IMR-90 (cell line): Measurements from ENCODE around the gene PRRG1. TPM values are rescaled to one million over a fixed set of nuclear protein-coding genes. Genes with fewer than 3 reads are reported as not detected.

Experiments used
- ATAC-seq: fragments of 200-7000 bp; cut with Tn5 transposase; 2 replicates; pipeline ENCODE4 v1.9.1; 2020; ENCODE audit warnings: low read depth, mild to moderate bottlenecking, moderate library complexity
- BruUV-seq: library from RNA; stranded (reverse); fragments of 400-500 nt; replicated peaks from 2 replicates; lab custom pipeline; 2021; lab: Mats Ljungman, UMichigan
- CTCF ChIA-PET: fragments of 300-600 bp; formaldehyde crosslinking; extraction: SDS; loops from one replicate; lab custom pipeline; 2021; ENCODE audit warnings: antibody characterized with exemption; lab: Yijun Ruan, JAX
- POLR2A ChIA-PET: fragments of 300-600 bp; sonication (Branson Sonifier 250); formaldehyde crosslinking; loops from one replicate; lab custom pipeline; 2022; ENCODE audit warnings: antibody characterized with exemption; ENCODE audit not compliant: unreplicated experiment; lab: Charles Lee
- DNase-seq: peaks from one replicate; pipeline ENCODE4 v3.0.0; 2013
- H2AFZ ChIP-seq: replicated peaks from 2 replicates; pipeline ENCODE3; 2013; ENCODE audit warnings: low read length, mild to moderate bottlenecking; ENCODE audit not compliant: poor library complexity
- H2AK5ac ChIP-seq: 2 replicates; pipeline ENCODE4 v1.6.1; 2013; ENCODE audit warnings: low read depth, low read length, inconsistent platforms
- H2AK9ac ChIP-seq: replicated peaks from 2 replicates; pipeline ENCODE3; 2013; ENCODE audit warnings: mild to moderate bottlenecking, low read depth, low read length, moderate library complexity; ENCODE audit not compliant: poor library complexity
- H2BK120ac ChIP-seq: 2 replicates; pipeline ENCODE4 v1.6.1; 2013; ENCODE audit warnings: low read depth, low read length, inconsistent platforms
- H2BK15ac ChIP-seq: 3 replicates; pipeline ENCODE4 v1.6.1; 2013; ENCODE audit warnings: low read depth, low read length, inconsistent platforms
- H2BK20ac ChIP-seq: 2 replicates; pipeline ENCODE4 v1.6.1; 2013; ENCODE audit warnings: low read depth, mild to moderate bottlenecking, inconsistent platforms, low read length, moderate library complexity
- H2BK5ac ChIP-seq: 2 replicates; pipeline ENCODE4 v1.6.1; 2013; ENCODE audit warnings: mild to moderate bottlenecking, low read depth, low read length, inconsistent platforms; ENCODE audit not compliant: poor library complexity, severe bottlenecking
- H3K14ac ChIP-seq: replicated peaks from 2 replicates; pipeline ENCODE4 v1.6.1; 2013; ENCODE audit warnings: low read depth, low read length, inconsistent platforms
- H3K18ac ChIP-seq: 2 replicates; pipeline ENCODE4 v1.6.1; 2013; ENCODE audit warnings: low read depth, low read length, control low read depth
- H3K23ac ChIP-seq: 2 replicates; pipeline ENCODE4 v1.6.1; 2013; ENCODE audit warnings: low read depth, low read length, inconsistent platforms
- H3K27ac ChIP-seq: 2 replicates; pipeline ENCODE4 v1.5.1; 2013; ENCODE audit warnings: mild to moderate bottlenecking, control low read depth, low read length; ENCODE audit not compliant: insufficient read depth
- H3K27me3 ChIP-seq: 2 replicates; pipeline ENCODE4 v1.6.1; 2013; ENCODE audit warnings: low read length; ENCODE audit not compliant: control insufficient read depth, insufficient read depth
- H3K36me3 ChIP-seq: 2 replicates; pipeline ENCODE4 v1.6.1; 2013; ENCODE audit warnings: low read length, mixed read lengths; ENCODE audit not compliant: control insufficient read depth, insufficient read depth
- H3K4ac ChIP-seq: 2 replicates; pipeline ENCODE4 v1.6.1; 2013; ENCODE audit warnings: low read depth, low read length, inconsistent platforms
- H3K4me1 ChIP-seq: 2 replicates; pipeline ENCODE4 v1.6.1; 2013; ENCODE audit warnings: low read length, mixed read lengths; ENCODE audit not compliant: control insufficient read depth, insufficient read depth
- H3K4me2 ChIP-seq: 2 replicates; pipeline ENCODE4 v1.6.1; 2013; ENCODE audit warnings: low read depth, mild to moderate bottlenecking, control low read depth, low read length, moderate library complexity
- H3K4me3 ChIP-seq: 2 replicates; pipeline ENCODE4 v1.5.1; 2013; ENCODE audit warnings: low read depth, mild to moderate bottlenecking, control low read depth, low read length, moderate library complexity; ENCODE audit not compliant: insufficient read depth
- H3K56ac ChIP-seq: 2 replicates; pipeline ENCODE4 v1.6.1; 2013; ENCODE audit warnings: low read length, inconsistent platforms; ENCODE audit not compliant: insufficient read depth; ENCODE audit errors: extremely low read depth
- H3K79me1 ChIP-seq, 2 experiments: 2 replicates each; pipeline ENCODE4 v1.6.1; 2013; ENCODE audit warnings: low read length in 2 of 2, inconsistent platforms in 1 of 2, low read depth in 1 of 2
- H3K9ac ChIP-seq: 2 replicates; pipeline ENCODE4 v1.6.1; 2013; ENCODE audit warnings: low read depth, low read length, control low read depth
- H3K9me1 ChIP-seq: 2 replicates; pipeline ENCODE4 v1.6.1; 2013; ENCODE audit warnings: low read length, inconsistent platforms; ENCODE audit not compliant: insufficient read depth
- H3K9me3 ChIP-seq: 2 replicates; pipeline ENCODE4 v1.6.1; 2013; ENCODE audit warnings: low read length; ENCODE audit not compliant: control insufficient read depth, insufficient read depth
- H4K20me1 ChIP-seq: 2 replicates; pipeline ENCODE4 v1.6.1; 2013; ENCODE audit warnings: low read length, inconsistent platforms; ENCODE audit not compliant: insufficient read depth
- H4K5ac ChIP-seq: 2 replicates; pipeline ENCODE4 v1.6.1; 2013; ENCODE audit warnings: mild to moderate bottlenecking, low read depth, low read length, control low read depth
- H4K8ac ChIP-seq, 2 experiments: 2 replicates each; pipeline ENCODE4 v1.6.1; 2013; ENCODE audit warnings: low read depth in 2 of 2, low read length in 2 of 2, control low read depth in 1 of 2, inconsistent platforms in 1 of 2
- H4K91ac ChIP-seq: 2 replicates; pipeline ENCODE4 v1.6.1; 2013; ENCODE audit warnings: low read depth, low read length, inconsistent platforms; ENCODE audit not compliant: insufficient read depth
- CHD1 ChIP-seq: IDR thresholded peaks from 2 replicates; pipeline ENCODE4 v1.6.1; 2012; ENCODE audit warnings: low read depth, low read length, improper control_type of control experiment
- MAZ ChIP-seq: IDR thresholded peaks from 2 replicates; pipeline ENCODE4 v1.6.1; 2012; ENCODE audit warnings: low read depth, mild to moderate bottlenecking, low read length, improper control_type of control experiment, moderate library complexity, borderline replicate concordance
- NFE2L2 ChIP-seq: fragments of 150-350 bp; IDR thresholded peaks from 2 replicates; pipeline ENCODE4 v1.6.1; 2016; ENCODE audit warnings: low read depth, mild to moderate bottlenecking, low read length
- RCOR1 ChIP-seq: IDR thresholded peaks from 2 replicates; pipeline ENCODE4 v1.6.1; 2012; ENCODE audit warnings: mild to moderate bottlenecking, low read length, improper control_type of control experiment; ENCODE audit not compliant: insufficient replicate concordance
- WGBS, 2 experiments: methylation state at CpG; one replicate each; pipeline versions ENCODE4 v1.1.5 to v1.1.7; 2013; ENCODE audit warnings: missing lambda C conversion rate in 2 of 2; ENCODE audit not compliant: insufficient read length in 1 of 2; ENCODE audit errors: extremely low coverage in 2 of 2; 5-methylcytosine and 5-hydroxymethylcytosine counted together
- dilution Hi-C: fragments of 300-500 bp; cut with HindIII; formaldehyde crosslinking; loops from one replicate; pipeline ENCODE4 v1.14.3; 2018; ENCODE audit warnings: low sequenced_read_pairs; ENCODE audit not compliant: unreplicated experiment
- in situ Hi-C: fragments of 300-500 bp; cut with MboI; formaldehyde crosslinking; loops from 3 replicates; pipeline ENCODE4 v1.14.3; 2019; ENCODE audit warnings: low sequenced_read_pairs, inconsistent platforms, mixed read lengths
- intact Hi-C: fragments of 100-400 bp; cut with micrococcal nuclease; formaldehyde crosslinking; loops from 2 replicates; pipeline ENCODE4 v1.10.0; 2022
- polyA plus RNA-seq, 3 experiments: library from polyadenylated mRNA; depleted of rRNA; stranded (reverse); fragments of >200 nt; gene quantifications; 2 replicates each; pipeline ENCODE4 v1.2.3, GENCODE V29; 2012; ENCODE audit warnings: low replicate concordance in 1 of 3
- total RNA-seq: library from RNA; depleted of rRNA; stranded (reverse); fragments of >200 nt; gene quantifications from 2 replicates; pipeline ENCODE4 v1.2.3, GENCODE V29; 2012
- TF ChIP-seq, protein P1 (sequence below): fragments of 150-350 bp; IDR thresholded peaks from 2 replicates; pipeline ENCODE4 v1.6.1; 2016; ENCODE audit warnings: low read depth, mild to moderate bottlenecking, low read length, moderate library complexity, borderline replicate concordance
- TF ChIP-seq, protein P2 (sequence below): fragments of 150-350 bp; IDR thresholded peaks from 2 replicates; pipeline ENCODE4 v1.6.1; 2017; ENCODE audit warnings: mild to moderate bottlenecking, antibody characterized with exemption, low read length, low read depth
- TF ChIP-seq, protein P3 (sequence below): conservative IDR thresholded peaks from 2 replicates; pipeline ENCODE4 v1.5.1; 2012; ENCODE audit warnings: mild to moderate bottlenecking, low read depth, low read length, improper control_type of control experiment

The PRRG1 gene
- total and polyA plus RNA-seq, 2 of the 4 experiments (the other 2 are of a cell fraction) = 9.0 to 11.1 TPM

DNA sequence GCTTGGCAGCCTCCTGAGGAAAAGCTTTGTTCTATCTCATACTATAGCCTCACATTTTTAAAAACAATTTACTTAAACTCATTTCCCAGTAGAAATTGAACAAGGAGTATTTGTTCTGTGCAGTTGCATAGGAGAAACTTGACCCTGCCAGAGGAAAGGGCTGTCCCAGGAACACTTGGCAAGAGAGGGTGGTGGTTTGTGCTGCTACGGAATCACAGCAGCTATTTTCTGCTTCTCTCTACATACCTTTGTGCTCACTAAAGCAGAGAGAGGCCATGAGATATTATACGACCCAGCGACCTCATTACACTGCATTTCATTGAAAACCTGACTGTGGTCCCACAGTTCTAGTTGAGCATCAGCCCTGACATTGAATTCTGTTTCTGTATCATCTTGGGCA is 139.2 kb downstream of the PRRG1 start:
- Histone ChIP-seq H3K18ac (no peak overlapping the region), H4K20me1 (no peaks in the 10 kb centered on the region), H3K27ac (no peak overlapping the region), H4K5ac (no peak overlapping the region), H4K8ac (no peak overlapping the region), H3K23ac (no peak overlapping the region), H2BK20ac (no peak overlapping the region), H3K56ac (no peak overlapping the region), H2BK15ac (no peak overlapping the region), H2BK120ac (no peak overlapping the region), H3K36me3 (no peaks in the 10 kb centered on the region), H2AFZ (no peak overlapping the region), H3K4ac (no peak overlapping the region), H3K9me1 (no peaks in the 10 kb centered on the region), H4K91ac (no peak overlapping the region), H3K4me1 (no peaks in the 10 kb centered on the region), H3K79me1 (no peaks in the 10 kb centered on the region), H3K14ac (no peak overlapping the region), H3K4me2 (no peak overlapping the region), H2AK9ac (no peak overlapping the region), H3K9ac (no peak overlapping the region), H3K4me3 (no peak overlapping the region), H2AK5ac (no peak overlapping the region), H3K27me3 (no peaks in the 10 kb centered on the region), H3K9me3 (no peaks in the 10 kb centered on the region), H2BK5ac (no peak overlapping the region)
- intact Hi-C loops = no loop called here
- DNase-seq (no peak), ATAC-seq (no peak)
- ChIA-PET CTCF (no interaction called here), POLR2A (no interaction called here)
- TF ChIP-seq, protein P1, sequence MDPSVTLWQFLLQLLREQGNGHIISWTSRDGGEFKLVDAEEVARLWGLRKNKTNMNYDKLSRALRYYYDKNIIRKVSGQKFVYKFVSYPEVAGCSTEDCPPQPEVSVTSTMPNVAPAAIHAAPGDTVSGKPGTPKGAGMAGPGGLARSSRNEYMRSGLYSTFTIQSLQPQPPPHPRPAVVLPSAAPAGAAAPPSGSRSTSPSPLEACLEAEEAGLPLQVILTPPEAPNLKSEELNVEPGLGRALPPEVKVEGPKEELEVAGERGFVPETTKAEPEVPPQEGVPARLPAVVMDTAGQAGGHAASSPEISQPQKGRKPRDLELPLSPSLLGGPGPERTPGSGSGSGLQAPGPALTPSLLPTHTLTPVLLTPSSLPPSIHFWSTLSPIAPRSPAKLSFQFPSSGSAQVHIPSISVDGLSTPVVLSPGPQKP = no peak
- no peak for TF ChIP-seq NFE2L2
- TF ChIP-seq, protein P2, sequence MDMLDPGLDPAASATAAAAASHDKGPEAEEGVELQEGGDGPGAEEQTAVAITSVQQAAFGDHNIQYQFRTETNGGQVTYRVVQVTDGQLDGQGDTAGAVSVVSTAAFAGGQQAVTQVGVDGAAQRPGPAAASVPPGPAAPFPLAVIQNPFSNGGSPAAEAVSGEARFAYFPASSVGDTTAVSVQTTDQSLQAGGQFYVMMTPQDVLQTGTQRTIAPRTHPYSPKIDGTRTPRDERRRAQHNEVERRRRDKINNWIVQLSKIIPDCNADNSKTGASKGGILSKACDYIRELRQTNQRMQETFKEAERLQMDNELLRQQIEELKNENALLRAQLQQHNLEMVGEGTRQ = no peak
- TF ChIP-seq, protein P3, sequence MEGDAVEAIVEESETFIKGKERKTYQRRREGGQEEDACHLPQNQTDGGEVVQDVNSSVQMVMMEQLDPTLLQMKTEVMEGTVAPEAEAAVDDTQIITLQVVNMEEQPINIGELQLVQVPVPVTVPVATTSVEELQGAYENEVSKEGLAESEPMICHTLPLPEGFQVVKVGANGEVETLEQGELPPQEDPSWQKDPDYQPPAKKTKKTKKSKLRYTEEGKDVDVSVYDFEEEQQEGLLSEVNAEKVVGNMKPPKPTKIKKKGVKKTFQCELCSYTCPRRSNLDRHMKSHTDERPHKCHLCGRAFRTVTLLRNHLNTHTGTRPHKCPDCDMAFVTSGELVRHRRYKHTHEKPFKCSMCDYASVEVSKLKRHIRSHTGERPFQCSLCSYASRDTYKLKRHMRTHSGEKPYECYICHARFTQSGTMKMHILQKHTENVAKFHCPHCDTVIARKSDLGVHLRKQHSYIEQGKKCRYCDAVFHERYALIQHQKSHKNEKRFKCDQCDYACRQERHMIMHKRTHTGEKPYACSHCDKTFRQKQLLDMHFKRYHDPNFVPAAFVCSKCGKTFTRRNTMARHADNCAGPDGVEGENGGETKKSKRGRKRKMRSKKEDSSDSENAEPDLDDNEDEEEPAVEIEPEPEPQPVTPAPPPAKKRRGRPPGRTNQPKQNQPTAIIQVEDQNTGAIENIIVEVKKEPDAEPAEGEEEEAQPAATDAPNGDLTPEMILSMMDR = no peak
- TF ChIP-seq MAZ = no peak
- no peak for TF ChIP-seq CHD1
- TF ChIP-seq RCOR1 = no peak
- dilution Hi-C loops = no loop called here
- no CpG with 5 or more reads among the region's 3 CpGs for WGBS, 2 experiments
- in situ Hi-C loops = no loop called here
- BruUV-seq = no TSS peak
